ENCODE data around the gene GSTM5. TPM values are rescaled to one million over a fixed set of nuclear protein-coding genes. Genes with fewer than 3 reads are reported as not detected.
"Not testable (repeated sequence)": the region's sequence is repeated elsewhere in the genome, so short reads cannot be mapped to it uniquely, and the experiment has no call there.

Gene GSTM5
- polyA plus RNA-seq, 1 donor, result 19.8 TPM

DNA sequence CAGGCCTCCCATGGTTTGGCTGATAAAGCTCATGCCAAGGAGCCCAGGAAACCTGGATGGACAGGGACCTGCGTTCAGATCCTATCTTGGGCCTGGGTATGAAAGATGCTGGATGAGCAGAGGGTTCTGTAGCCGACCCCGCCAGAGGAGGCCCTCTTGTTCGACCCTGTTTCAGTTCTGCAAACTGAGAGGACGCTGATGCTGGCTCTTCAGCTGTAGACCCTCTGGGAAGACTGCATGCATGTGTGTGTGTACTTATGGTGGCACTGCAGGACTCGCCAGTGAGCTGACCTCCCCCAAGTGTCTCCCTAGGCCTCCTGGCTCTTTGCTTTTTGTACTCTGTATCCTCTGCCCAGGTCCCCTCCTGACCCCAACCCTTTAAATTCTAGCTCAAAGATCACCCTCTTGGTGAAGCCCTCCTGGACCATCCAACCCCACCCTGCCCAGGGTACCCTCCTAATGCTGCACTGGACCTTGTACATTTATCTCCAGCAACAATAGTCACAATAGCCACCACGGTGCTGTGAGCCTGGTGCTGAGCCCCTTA lies 50.1 kb downstream of the GSTM5 start:
- no peak for DNase-seq

GRCh38 chr1:109762821-109763645 lies 51.0 kb downstream of the GSTM5 start:
- no peak for DNase-seq

GRCh38 chr1:109763646-109764415 lies 51.8 kb downstream of the GSTM5 start, which contains the start of gene EPS8L3:
TSS of gene EPS8L3 (minus strand) at chr1:109763923. CDS start at chr1:109761749, 2,174 bp downstream.
- no peak for DNase-seq

GRCh38 chr1:109764561-109765482 lies 52.8 kb downstream of the GSTM5 start:
- DNase-seq, result no peak

DNA sequence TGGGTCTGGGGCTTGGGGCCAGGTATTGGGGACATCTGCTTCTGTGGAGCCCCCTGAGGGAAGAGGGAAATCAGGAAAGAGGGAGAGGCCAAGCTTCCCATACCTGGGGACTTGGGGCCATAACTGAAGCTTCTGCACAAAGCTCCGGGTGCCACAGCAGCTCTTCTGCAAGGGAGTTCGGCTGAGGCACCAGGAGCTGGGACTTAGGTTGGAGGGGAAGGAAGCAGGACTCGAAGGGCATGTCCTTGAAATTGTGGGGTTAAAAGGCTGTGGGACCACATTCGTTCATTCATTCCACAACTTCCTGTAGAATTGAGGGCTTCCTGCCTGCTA lies 53.4 kb downstream of the GSTM5 start:
- DNase-seq, result no peak

GRCh38 chr1:109765896-109766615 lies 54.0 kb downstream of the GSTM5 start:
- DNase-seq, result no peak

GRCh38 chr1:109766991-109767636 lies 55.1 kb downstream of the GSTM5 start:
- not testable (repeated sequence) for DNase-seq

Other genes starting within 250 kb of the GSTM5 start
- 289 TPM for gene SYPL2, start 245.7 kb upstream of the GSTM5 start, polyA plus RNA-seq (ENCODE audit: insufficient read length)
- 31.2 TPM for gene ATXN7L2, start 228.3 kb upstream of the GSTM5 start, polyA plus RNA-seq (ENCODE audit: insufficient read length)
- gene CYB561D1, start 218.2 kb upstream of the GSTM5 start, polyA plus RNA-seq (ENCODE audit: insufficient read length), result 11.5 TPM
- 14.8 TPM for gene AMIGO1, start 202.5 kb upstream of the GSTM5 start, polyA plus RNA-seq (ENCODE audit: insufficient read length)
- 3.1 TPM for gene GPR61, start 172.4 kb upstream of the GSTM5 start, polyA plus RNA-seq (ENCODE audit: insufficient read length)
- gene GNAI3, start 163.6 kb upstream of the GSTM5 start, polyA plus RNA-seq (ENCODE audit: insufficient read length), result 6.4 TPM
- not detected for gene GNAT2, start 92.6 kb upstream of the GSTM5 start, polyA plus RNA-seq (ENCODE audit: insufficient read length)
- 27.6 TPM for gene AMPD2, start 92.4 kb upstream of the GSTM5 start, polyA plus RNA-seq (ENCODE audit: insufficient read length)
- gene GSTM4, start 56.2 kb upstream of the GSTM5 start, polyA plus RNA-seq (ENCODE audit: insufficient read length), result 19.4 TPM
- 157 TPM for gene GSTM2, start 44.2 kb upstream of the GSTM5 start, polyA plus RNA-seq (ENCODE audit: insufficient read length)
- 50.6 TPM for gene GSTM1, start 24.4 kb upstream of the GSTM5 start, polyA plus RNA-seq (ENCODE audit: insufficient read length)
- 34.4 TPM for gene GSTM3, start 28.8 kb downstream of the GSTM5 start, polyA plus RNA-seq (ENCODE audit: insufficient read length)
- 0.34 TPM for gene EPS8L3, start 51.7 kb downstream of the GSTM5 start, polyA plus RNA-seq (ENCODE audit: insufficient read length)
- gene CSF1, start 198.6 kb downstream of the GSTM5 start, polyA plus RNA-seq (ENCODE audit: insufficient read length), result 14.4 TPM

Data from hindlimb muscle (tissue), 1 donor.